Uterus (tissue), 4 donors: Measurements from ENCODE around the gene C1orf50. TPM values are rescaled to one million over a fixed set of nuclear protein-coding genes. Genes with fewer than 3 reads are reported as not detected.

Experiments used
- DNase-seq, 2 donors: peaks; one replicate each; pipeline ENCODE4 v3.0.0-alpha.2; 2019 to 2020
- H3K27ac ChIP-seq, 2 donors: fragments of 200-600 bp; sonication (generic); 1 replicate in 1 of 2; 2 replicates in 1 of 2; pipeline ENCODE4 v1.5.1; 2016 to 2018
- H3K27me3 ChIP-seq, 2 donors: fragments of 200-600 bp; sonication (generic); one replicate each; pipeline ENCODE4 v1.5.1; 2018 to 2019; ENCODE audit warnings: control low read depth in 1 of 2
- H3K36me3 ChIP-seq, 2 donors: fragments of 200-600 bp; sonication (generic); one replicate each; pipeline ENCODE4 v1.5.1; 2019; ENCODE audit warnings: control low read depth in 1 of 2
- H3K4me1 ChIP-seq, 2 donors: fragments of 200-600 bp; sonication (generic); one replicate each; pipeline ENCODE4 v1.5.1; 2018 to 2019; ENCODE audit warnings: control low read depth in 1 of 2
- H3K4me3 ChIP-seq, 2 donors: fragments of 200-600 bp; sonication (generic); 1 replicate in 1 of 2; 2 replicates in 1 of 2; pipeline ENCODE4 v1.5.1; 2018 to 2019; ENCODE audit warnings: mild to moderate bottlenecking in 1 of 2
- H3K9me3 ChIP-seq, 2 donors: fragments of 200-600 bp; sonication (generic); one replicate each; pipeline ENCODE4 v1.5.1; 2019; ENCODE audit warnings: control low read depth in 1 of 2
- POLR2A ChIP-seq, 2 donors: fragments of 450-650 bp; IDR thresholded peaks; one replicate each; pipeline ENCODE4 v1.6.1; 2016; ENCODE audit warnings: antibody characterized with exemption in 2 of 2, mild to moderate bottlenecking in 1 of 2, moderate library complexity in 1 of 2
- intact Hi-C: fragments of 100-400 bp; cut with DNase I; formaldehyde crosslinking; loops from one replicate; pipeline ENCODE4 v1.15.1; 2023; ENCODE audit warnings: low total_unique reads
- total RNA-seq, 4 donors: library from RNA; depleted of rRNA in 3 of 4; stranded (reverse); fragments of >200 nt in 3 of 4; gene quantifications; one replicate each; pipeline versions ENCODE4 v1.1.0 to v1.2.4, GENCODE V29; 2014 to 2023
- TF ChIP-seq, protein P1 (sequence below), 4 experiments: fragments of 200-600 bp in 2 of 4; fragments of 450-650 bp in 2 of 4; sonication (generic) in 2 of 4; IDR thresholded peaks; one replicate each; pipeline ENCODE4 v1.5.1; 2016 to 2019; ENCODE audit warnings: antibody characterized with exemption in 4 of 4, mild to moderate bottlenecking in 2 of 4, moderate library complexity in 1 of 4
- donor health status: DM: yes; HTN: yes; CAD: no.

Gene C1orf50
- total RNA-seq, 4 donors from 2014 or later = 0.26 to 6.7 (median 5.7) TPM; not detected in 1

DNA sequence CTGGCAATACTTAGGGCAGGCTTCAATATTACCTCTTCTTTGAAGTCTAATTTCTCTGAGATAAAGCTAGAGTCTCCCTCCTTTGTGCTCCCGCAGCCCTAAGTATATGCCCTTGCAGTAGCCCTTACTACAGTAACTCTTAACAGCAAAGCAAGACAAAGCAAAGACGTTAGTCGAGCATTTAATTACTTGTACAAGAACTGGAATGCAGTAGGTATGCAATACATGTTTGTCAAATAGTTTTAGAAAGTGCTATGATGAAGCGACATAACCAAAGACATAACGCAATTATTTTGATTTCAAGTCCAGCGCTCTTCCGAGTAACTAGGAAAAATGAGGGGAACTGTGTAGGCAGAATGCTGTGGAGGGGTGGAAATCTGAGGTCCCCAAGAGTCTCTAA is 1.8 kb upstream of the C1orf50 start:
- H3K4me3 ChIP-seq = peak overlapping the region; percentile 95 to 97
- DNase-seq = no peak
- H3K4me1 ChIP-seq = peaks cover 6 to 9% of the 10 kb centered on the region in 2 donors
- TF ChIP-seq POLR2A (IDR thresholded peaks at IDR 0.05) = no peak
- TF ChIP-seq, protein P1, sequence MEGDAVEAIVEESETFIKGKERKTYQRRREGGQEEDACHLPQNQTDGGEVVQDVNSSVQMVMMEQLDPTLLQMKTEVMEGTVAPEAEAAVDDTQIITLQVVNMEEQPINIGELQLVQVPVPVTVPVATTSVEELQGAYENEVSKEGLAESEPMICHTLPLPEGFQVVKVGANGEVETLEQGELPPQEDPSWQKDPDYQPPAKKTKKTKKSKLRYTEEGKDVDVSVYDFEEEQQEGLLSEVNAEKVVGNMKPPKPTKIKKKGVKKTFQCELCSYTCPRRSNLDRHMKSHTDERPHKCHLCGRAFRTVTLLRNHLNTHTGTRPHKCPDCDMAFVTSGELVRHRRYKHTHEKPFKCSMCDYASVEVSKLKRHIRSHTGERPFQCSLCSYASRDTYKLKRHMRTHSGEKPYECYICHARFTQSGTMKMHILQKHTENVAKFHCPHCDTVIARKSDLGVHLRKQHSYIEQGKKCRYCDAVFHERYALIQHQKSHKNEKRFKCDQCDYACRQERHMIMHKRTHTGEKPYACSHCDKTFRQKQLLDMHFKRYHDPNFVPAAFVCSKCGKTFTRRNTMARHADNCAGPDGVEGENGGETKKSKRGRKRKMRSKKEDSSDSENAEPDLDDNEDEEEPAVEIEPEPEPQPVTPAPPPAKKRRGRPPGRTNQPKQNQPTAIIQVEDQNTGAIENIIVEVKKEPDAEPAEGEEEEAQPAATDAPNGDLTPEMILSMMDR (IDR thresholded peaks at IDR 0.05) = no peak
- H3K9me3 ChIP-seq = no peaks in the 10 kb centered on the region
- H3K27me3 ChIP-seq = no peaks in the 10 kb centered on the region
- H3K36me3 ChIP-seq = no peaks in the 10 kb centered on the region
- intact Hi-C loops = no loop called here
- H3K27ac ChIP-seq = peak overlapping the region; percentile 78 to 96

DNA sequence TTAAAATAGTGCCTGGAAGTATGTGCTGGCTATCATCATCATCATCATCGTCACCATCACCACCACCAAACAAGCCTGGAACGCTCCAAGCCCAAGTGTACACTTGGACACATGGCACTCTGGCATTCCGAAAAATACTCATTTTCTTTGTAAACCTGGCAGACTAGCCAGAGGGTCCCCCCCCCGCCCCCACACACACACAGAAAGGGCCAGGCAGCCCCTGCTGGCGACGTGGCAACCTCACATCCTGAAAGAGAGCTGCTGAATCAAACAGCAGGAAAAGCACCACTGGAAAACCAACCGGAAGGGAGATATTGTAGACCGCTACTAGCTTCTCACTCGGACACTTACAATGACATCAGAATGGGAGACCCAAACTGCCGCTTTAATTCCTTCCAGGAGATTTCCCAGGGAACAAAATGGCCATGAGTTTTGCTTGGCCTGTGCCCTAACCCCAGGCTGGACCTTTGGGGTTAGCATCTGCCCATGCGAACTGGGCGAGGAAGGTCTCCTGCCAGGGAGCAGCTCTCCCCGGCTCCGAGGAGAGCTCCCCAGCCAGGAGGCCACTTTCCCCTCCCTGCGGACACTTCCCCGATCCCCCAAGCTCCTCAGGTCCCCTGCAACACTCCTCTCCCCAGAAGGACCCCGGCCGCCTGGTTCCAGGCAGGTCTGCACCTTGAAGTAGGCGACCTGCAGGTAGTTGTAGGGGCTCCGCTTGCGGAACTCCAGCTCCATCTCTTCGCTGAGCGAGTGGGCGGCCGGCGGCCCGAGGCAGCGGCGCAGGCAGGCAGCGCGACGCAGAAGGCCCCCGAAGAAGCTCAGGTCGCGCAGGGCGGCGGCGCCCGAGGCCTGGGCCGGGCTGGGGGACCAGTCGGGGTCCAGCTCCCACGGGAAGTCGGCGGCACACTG is 963 bp upstream of the C1orf50 start:
- no peak for TF ChIP-seq POLR2A (IDR thresholded peaks at IDR 0.05)
- TF ChIP-seq, protein P1 (IDR thresholded peaks at IDR 0.05) = peak; percentile 24 to 50 (median 43)
- intact Hi-C loops = no loop called here
- H3K4me1 ChIP-seq = peaks cover 6 to 10% of the 10 kb centered on the region in 2 donors
- peak overlapping the region; percentile 95 to 97 for H3K4me3 ChIP-seq
- H3K9me3 ChIP-seq = no peaks in the 10 kb centered on the region
- no peaks in the 10 kb centered on the region for H3K27me3 ChIP-seq
- H3K36me3 ChIP-seq = no peaks in the 10 kb centered on the region
- peak overlapping the region; percentile 78 to 96 for H3K27ac ChIP-seq
- DNase-seq = peak; percentile 28 to 32

DNA sequence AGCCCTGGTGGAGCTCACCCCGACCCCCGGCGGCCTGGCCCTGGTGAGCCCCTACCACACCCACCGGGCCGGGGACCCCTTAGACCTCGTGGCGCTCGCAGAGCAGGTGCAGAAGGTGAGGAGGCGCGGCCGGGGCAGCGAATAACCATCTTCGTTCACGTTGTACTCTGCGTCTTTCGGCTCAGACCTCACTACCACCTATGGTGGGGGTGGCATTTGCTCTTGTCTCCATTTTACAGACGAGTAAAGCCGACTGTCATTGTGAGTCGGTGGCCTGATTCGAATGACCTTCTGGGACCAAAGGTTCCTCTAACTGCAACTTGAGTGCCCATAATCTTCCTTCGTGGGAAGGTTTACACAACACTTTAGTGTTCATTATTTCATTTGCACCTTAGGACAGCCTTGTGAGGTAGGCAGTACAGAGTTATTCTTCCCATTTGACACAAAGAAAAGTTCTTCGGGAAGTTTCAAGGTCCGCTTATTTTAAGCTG is 506 bp downstream of the C1orf50 start:
- Histone ChIP-seq H3K4me3 (peak overlapping the region; percentile 75 to 95), H3K27me3 (no peaks in the 10 kb centered on the region), H3K36me3 (no peaks in the 10 kb centered on the region), H3K9me3 (no peaks in the 10 kb centered on the region), H3K4me1 (peaks cover 6 to 13% of the 10 kb centered on the region in 2 donors), H3K27ac (peak overlapping the region; percentile 69 to 86)
- TF ChIP-seq, protein P1 (IDR thresholded peaks at IDR 0.05) = no peak
- no peak for TF ChIP-seq POLR2A (IDR thresholded peaks at IDR 0.05)
- DNase-seq = no peak
- intact Hi-C loops = no loop called here

DNA sequence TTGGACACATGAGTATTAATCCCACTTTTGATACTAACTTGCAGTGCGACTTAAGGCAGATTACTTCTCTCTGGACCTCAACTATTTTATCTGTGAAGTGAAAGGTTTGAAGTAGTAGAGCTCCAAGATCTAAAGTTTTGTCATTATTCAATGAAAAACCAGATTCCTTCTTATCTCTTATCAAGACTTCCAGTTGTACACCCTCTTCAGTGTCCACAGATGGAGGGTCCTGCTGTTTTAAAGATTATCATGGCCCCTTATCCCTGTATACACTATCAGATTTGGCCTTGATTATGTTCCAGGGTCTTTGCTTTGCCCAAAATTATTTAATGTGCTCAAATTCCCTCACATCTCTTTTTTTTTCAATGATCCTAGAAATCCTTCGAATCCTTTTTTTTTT is 1.1 kb downstream of the C1orf50 start:
- Histone ChIP-seq H3K27ac (no peak overlapping the region), H3K9me3 (no peaks in the 10 kb centered on the region), H3K27me3 (no peaks in the 10 kb centered on the region), H3K36me3 (no peaks in the 10 kb centered on the region), H3K4me1 (peaks cover 6 to 13% of the 10 kb centered on the region in 2 donors), H3K4me3 (peak overlapping the region; percentile 75 to 95)
- no peak for DNase-seq
- intact Hi-C loops = no loop called here
- TF ChIP-seq, protein P1 (IDR thresholded peaks at IDR 0.05) = no peak
- no peak for TF ChIP-seq POLR2A (IDR thresholded peaks at IDR 0.05)

DNA sequence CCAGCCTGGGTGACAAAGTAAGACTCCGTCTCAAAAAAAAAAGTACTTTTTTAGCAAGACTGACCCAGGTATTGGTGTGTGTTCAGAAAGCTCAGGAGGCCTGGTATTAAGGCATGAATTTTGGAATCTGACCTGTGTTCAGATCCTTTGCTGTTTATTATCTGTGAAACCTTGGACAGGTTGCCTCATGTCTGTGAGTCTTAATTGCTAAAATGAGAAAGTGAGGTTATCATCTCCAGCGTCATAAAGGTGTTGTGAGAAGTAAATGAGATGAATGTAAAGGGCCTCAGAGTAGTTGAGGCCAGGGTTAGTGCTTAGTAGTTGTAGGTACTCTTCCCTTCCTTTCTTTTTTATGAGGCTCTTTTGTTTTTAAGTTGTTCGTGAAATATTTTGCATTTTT is 2.8 kb downstream of the C1orf50 start:
- intact Hi-C loops = no loop called here

More for the DNA sequence above, 2.8 kb downstream of the C1orf50 start:
- no peak overlapping the region for H3K4me3 ChIP-seq
- H3K4me1 ChIP-seq = peaks cover 2 to 13% of the 10 kb centered on the region in 2 donors
- H3K9me3 ChIP-seq = no peaks in the 10 kb centered on the region
- H3K27ac ChIP-seq = no peak overlapping the region
- H3K27me3 ChIP-seq = no peaks in the 10 kb centered on the region
- no peak for DNase-seq
- no peak for TF ChIP-seq POLR2A (IDR thresholded peaks at IDR 0.05)
- TF ChIP-seq, protein P1 (IDR thresholded peaks at IDR 0.05) = no peak
- H3K36me3 ChIP-seq = no peaks in the 10 kb centered on the region
